T-helper 1 cell treated with Interleukin-12 subunit alpha and Interleukin-12 subunit beta and Interleukin-4 antibody, amounts not matched to agents 30 ng/mL and 1 ng/mL, for 36 hours (primary cell): ENCODE results near the gene MX1. TPM values are rescaled to one million over a fixed set of nuclear protein-coding genes. Genes with fewer than 3 reads are reported as not detected.

ENCODE experiments used
- intact Hi-C: fragments of 100-400 bp; cut with micrococcal nuclease; formaldehyde crosslinking; loops from one replicate; pipeline ENCODE4 v1.15.1; 2024
- total RNA-seq: library from RNA; stranded (reverse); gene quantifications from 2 replicates; pipeline ENCODE4 v1.2.3, GENCODE V29; 2022

Gene MX1, protein sequence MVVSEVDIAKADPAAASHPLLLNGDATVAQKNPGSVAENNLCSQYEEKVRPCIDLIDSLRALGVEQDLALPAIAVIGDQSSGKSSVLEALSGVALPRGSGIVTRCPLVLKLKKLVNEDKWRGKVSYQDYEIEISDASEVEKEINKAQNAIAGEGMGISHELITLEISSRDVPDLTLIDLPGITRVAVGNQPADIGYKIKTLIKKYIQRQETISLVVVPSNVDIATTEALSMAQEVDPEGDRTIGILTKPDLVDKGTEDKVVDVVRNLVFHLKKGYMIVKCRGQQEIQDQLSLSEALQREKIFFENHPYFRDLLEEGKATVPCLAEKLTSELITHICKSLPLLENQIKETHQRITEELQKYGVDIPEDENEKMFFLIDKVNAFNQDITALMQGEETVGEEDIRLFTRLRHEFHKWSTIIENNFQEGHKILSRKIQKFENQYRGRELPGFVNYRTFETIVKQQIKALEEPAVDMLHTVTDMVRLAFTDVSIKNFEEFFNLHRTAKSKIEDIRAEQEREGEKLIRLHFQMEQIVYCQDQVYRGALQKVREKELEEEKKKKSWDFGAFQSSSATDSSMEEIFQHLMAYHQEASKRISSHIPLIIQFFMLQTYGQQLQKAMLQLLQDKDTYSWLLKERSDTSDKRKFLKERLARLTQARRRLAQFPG
- total RNA-seq, result 368 and 375 TPM in 2 replicates

DNA sequence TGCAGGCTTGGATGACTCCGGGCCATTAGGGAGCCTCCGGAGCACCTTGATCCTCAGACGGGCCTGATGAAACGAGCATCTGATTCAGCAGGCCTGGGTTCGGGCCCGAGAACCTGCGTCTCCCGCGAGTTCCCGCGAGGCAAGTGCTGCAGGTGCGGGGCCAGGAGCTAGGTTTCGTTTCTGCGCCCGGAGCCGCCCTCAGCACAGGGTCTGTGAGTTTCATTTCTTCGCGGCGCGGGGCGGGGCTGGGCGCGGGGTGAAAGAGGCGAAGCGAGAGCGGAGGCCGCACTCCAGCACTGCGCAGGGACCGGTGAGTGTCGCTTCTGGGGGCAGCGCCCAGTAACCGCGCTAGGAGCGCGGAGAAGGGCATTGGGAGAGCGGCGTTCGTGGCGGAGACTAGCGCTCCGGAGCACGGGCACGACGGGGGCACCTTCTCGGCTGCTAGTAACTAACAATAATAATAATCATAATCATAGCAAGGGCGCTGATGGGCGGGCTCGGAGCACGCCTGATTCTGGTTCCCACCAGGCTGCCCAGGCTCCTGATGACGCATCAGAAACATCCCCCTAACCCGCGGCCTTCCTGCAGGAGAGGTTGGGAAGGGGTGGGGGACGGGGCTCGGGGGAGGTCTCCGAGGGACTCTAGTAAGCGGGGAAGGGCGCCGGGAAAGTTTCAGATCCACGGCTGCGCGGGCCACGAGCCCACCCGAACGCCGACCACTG, at the start of gene MX1:
Gene MX1, plus strand, starts transcription at position 286 of the 722 bp plus-strand sequence. CDS start 5,832 bp downstream, outside the sequence.
- intact Hi-C loops, result loop anchor here (1.0 to 10.0 kb wide), 7 partner anchors 55 to 979 kb away; partner anchors contain the start of genes BACE2, MX2 and UBASH3A

DNA sequence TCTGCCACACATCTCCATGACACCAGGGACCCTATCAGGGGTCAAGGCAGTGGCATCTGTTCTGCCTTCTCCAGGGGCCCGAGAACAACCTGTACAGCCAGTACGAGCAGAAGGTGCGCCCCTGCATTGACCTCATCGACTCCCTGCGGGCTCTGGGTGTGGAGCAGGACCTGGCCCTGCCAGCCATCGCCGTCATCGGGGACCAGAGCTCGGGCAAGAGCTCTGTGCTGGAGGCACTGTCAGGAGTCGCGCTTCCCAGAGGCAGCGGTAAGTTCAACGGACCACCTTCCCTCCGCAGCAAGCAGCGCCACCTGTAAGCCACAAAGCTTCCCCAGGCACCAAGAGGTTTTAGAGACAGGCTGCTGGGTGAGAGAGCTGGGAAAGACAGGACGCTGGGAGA, 48.3 kb upstream of the MX1 start:
- intact Hi-C loops, result no loop called here

DNA sequence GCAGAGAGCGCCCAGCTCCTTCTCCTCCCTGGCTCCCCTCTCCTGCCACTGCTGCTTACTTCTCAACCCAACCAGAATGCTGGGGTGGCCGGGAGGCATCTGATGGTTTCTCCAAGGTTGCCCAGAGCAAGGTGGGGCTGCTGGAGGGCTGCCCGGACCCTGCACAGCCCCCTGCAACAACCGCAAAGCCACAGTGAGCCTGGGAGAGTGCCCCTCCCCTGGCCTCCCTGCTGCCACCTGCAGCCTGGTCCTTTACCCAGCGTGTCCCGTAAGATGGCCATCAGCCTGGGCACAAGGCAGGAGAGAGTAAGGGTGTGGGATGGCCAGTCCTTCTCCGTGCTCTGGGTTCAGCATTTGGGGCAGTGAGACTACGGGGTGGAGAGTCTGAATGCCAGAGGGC, 47.2 kb upstream of the MX1 start:
- intact Hi-C loops, result no loop called here

DNA sequence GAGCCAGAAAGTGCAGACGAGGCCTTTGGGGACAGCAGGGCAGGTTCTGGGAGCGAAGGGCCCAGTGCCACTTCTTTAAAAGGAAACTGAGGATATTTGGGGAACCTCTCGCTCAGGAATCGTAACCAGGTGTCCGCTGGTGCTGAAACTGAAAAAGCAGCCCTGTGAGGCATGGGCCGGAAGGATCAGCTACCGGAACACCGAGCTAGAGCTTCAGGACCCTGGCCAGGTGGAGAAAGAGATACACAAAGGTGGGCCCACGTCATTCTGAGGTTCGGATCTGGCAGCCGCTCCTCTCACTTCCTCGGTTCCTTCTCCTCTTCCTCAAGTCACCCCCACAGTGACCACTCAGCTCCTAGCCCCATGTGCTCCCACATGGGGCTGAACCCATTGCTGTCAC, 46.1 kb upstream of the MX1 start:
- intact Hi-C loops, result no loop called here

DNA sequence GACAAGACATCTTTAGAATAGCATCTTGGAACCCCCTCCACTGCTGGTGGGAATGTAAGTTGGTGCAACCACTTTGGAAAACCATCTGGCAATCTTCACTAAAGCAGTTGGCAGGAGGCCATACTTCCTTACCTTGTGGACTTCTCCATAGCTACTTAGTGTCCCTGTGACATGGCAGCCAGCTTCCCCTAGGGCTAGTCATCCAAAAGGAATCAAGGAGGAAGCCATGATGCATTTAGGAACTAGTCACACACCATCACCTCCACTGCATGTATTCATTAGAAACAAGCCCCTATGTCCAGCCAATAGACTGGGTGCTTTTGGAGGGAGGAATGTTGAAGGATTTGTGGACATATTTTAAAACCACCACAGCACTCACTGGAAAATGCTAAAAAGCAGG, 44.3 kb upstream of the MX1 start:
- intact Hi-C loops, result no loop called here

DNA sequence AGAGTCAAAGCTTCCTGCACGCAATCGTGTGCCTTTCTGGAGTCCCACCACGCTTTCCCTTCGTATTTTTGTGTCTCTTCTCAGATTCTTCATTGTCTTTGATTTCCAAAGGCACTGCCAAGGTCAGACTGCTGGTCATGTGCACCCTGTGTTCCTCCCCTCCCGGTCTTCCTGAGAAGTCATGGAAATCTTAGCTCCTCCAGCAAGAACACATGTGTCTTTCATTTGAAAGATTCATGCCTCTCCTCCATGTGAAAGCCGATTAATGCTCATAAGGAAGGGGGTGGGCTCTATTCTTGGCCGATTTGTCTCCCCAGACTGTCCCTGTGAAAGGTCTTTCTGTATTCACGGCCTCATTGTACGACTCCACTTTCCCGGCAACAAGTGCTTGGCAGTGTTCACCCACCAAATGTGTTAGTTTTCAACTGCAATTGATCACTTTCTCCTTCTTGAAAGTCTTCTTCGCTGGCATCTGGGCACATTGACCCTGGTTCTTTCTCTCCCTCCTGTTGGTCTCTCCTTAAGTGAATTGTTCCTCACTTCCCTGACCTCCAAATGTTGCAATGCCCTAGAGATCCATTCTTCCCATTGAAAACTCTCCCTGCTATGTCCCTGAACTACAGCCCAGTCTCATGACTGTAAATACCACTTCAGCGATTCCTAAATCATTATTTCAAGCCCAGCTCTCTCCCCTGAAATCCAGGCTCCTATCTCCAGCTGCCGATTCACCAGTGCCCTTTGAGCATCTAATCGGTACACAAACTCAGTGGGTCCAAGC, 38.8 kb upstream of the MX1 start:
- intact Hi-C loops, result no loop called here

DNA sequence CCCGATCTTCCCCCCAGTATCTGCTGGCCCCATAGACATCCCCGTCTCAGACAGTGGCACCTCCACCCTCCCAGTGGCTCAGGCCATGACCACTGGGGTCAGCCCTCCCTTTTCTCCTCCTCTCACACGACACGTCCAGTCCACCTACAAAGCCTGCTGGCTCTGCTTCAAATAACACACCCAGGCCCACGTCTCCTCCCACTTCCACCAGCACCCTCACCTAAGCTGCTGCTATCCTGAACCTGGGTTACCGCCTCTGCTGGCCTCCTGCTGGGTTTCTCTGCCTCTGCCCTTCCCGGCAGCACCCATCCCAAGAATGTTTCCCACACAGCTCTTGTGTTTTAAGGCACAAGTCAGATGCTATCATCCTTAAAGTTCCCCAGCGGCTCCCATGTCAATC, 38.2 kb upstream of the MX1 start:
- intact Hi-C loops, result no loop called here

DNA sequence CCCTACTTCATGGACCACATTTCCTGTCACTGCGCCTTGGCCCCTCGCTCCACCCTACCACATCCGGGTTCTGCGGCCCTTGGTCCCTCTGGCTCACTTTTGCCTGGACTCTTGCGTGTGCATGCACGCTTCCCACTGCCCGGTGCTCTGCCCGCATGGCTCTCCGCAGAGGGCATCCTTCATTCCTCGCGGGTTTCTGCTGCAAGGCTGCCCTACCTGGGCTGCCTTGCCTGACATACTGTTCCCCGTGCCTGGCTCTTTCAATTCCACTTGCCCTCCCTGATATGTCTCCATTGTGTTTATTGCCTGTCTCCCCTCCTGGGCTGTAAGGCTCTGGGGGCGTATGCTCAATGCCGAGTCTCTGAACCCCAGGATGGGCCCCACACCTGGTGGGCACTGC, 37.8 kb upstream of the MX1 start:
- intact Hi-C loops, result no loop called here

DNA sequence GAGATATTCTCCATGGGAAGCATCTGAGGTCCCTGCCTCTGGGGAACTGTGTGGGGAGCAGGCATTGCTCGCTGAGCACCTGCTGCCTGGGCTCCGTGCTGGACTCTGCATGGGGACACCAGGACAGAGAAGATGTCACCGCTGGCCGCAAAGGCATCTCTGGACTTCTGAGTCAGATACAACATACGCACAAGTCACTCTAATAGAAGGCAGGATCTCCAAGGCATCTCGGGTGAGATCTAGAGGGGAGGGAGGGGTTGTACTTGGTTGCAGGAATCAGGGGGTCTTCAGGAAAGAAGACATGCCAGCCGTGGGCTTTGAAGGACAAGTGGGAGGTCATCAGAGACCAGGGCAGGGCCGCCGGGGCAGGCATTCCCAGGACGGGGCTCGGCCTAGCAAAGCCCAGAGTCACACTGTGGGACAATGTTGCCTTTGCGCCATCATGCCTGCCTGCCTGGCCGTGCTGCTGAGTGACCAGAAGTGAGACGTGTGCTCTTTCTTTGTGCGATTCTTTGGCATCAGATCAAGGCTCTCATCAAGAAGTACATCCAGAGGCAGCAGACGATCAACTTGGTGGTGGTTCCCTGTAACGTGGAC, 35.9 kb upstream of the MX1 start:
- intact Hi-C loops, result no loop called here

DNA sequence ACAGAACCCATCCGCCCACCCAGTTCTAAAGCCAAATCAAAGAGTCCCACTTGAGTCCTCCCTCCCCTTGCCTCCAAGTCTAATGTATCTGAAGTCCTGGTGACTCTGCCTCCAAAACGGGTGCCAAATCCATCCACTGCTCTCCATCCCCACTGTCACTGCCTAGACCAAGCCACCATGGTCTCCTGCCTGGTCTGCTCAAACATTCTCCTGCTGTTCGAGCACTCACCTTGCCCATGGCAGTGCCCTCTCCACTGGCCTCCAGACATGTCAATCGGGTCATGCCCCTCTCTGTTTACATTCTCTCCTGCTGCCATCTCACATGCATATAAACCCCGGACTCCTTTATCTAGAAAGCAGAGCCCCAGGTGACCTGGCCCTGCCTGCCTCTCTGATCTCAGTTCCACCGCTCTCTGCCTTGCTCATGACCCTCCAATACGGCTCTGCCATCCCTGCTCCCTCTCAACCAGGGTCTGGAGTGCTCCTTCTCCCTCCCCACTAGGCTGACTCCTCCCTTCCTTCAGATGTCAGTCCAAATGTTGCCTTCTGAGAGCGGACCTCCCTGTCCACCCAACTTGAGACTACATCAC, 32.1 kb upstream of the MX1 start:
- intact Hi-C loops, result no loop called here

DNA sequence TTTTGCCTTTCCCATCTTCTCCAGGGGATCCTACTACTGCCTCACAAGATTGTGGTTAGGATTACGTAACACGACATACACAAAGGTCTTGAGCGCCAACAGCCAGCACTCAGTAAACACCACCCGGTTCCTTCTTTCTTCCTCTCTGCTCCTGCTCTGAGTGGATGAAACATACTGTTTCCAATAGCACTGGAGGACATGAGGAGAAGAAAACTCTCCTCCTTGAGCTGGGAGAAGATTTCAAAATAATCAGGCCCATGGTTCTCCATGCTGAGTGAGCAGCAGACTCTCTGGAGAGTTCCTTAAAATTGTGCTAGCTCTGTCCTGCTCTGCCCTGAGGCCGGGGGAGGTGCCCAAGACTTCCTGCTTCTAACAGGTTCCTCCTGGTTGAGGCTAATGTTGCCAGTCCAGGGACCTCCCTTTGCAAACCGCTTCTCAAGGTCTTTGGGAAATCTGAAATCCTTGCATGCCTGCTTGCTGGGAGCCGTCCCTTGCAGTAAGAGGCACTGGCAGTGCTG, 29.4 kb upstream of the MX1 start:
- intact Hi-C loops, result no loop called here

DNA sequence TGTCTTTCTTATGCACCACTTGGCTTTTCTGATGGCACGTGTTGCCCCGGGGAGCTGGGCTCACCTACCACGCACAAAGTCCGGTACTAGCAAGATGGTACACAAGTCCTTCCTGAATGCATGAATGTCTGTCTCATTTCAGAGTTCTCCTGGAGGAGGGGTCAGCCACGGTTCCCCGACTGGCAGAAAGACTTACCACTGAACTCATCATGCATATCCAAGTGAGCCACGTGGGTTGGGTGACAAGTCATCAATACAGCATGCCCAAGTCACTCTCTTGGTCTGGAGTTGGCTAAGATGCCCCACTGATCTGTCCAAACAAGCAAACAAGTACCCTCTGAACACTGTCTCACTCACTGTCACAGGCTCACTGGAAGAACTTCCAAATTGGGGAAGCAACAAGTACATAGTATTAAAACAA, 28.6 kb upstream of the MX1 start:
- intact Hi-C loops, result no loop called here

DNA sequence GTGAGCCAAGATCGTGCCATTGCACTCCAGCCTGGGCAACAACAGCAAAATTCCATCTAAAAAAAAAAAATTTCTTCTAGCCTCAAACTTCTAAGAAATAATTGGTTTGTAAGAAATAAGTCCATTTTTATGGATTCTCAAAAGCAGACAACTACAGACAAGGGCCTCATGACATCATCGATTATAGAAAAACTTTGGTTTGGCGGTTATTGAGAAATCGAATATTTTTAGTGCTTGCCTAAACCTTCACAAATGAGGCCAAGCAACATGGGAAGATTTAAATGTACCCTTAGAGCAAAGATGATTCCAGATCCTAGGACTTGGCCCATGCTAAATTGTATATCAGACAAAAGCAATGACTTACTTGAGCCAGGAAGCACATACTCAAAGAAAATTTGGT, 27.8 kb upstream of the MX1 start:
- intact Hi-C loops, result no loop called here

DNA sequence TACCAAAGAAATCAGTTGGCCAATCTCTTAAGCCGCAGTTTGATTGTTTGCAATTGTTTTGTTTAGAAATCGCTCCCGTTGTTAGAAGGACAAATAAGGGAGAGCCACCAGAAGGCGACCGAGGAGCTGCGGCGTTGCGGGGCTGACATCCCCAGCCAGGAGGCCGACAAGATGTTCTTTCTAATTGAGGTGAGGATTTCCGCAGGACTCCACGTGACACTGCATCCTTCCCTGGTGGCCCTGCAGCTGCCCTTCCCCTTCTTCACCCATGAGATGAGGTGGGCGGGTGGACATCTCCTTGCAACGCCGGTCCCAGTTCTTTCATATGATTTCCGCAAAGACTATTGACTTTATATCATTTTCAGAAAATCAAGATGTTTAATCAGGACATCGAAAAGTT, 27.2 kb upstream of the MX1 start:
- intact Hi-C loops, result no loop called here

DNA sequence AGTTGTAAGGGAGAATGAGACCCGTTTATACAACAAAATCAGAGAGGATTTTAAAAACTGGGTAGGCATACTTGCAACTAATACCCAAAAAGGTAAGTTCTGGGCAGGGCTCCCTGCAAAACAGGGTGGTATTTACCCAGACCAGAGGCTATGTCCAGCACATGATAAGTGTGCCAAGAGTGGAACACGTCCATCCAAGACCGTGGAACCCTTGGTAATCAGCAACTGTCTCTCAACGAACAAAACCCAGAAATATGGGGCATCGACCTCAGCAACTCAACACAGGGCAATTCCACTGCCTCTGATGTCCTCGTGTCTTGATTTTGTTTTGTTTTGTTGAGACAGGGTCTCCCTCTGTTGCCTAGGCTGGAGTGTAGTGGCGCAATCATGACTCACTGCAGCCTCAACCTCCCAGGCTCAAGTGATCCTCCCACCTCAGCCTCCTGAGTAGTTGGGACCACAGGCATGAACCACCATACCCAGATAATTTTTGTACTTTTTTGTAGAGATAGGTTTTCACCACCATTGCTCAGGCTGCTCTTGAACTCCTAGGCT, 26.7 kb upstream of the MX1 start:
- intact Hi-C loops, result no loop called here

DNA sequence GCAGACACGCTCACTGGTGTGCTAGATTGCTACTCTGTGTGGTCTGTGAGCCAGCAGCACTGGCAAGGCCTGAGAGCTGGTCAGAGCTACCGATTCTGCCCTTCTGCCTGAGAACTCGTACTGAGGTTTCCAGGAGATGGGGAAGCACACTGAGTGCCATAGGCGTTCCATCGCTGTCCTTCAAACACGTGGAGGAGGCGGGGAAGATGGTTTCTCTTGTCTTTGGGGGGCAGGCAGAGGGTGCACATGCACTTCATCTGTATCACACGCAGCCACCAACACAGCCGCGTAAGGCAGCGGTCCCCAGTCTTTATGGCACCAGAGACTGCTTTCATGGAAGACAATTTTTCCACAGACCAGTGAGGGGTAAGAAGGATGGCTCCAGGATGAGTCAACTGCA, 23.8 kb upstream of the MX1 start:
- intact Hi-C loops, result no loop called here

DNA sequence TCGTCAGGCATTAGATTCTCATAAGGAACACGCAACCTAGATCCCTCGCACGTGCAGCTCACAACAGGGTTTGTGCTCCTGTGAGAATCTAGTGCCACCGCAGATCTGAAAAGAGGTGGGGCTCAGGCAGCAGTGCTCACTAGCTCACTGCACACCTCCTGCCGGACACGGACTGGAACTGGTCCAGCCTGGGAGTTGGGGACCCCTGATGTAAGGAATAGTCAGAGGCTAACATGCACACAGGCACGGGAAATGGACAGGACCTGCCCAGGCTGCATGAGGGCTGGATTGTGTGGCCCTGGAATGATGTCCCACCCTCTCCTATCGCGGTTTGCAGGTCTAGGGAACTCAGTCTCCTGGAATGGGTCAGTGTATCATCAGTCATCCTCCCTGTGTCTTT, 23.2 kb upstream of the MX1 start:
- intact Hi-C loops, result no loop called here

DNA sequence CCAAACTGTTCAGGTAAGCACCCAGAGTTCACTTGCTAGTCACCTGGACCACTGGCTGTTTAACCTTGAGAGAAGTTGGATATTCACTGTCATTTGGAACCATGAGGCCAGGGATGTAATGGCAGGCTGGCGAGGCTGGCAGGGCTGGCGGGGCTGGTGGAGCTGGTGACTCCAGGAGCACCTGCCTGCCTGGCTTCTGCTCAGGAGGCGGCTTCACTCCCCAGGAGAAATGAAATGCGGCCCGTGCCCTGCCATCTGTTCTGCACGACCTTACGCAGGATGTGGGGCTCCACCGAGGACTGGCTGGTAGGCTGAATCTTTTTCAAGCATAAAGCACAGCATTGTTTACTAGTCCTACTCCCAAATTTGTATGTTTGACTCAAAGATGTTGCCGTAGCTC, 22.7 kb upstream of the MX1 start:
- intact Hi-C loops, result no loop called here

DNA sequence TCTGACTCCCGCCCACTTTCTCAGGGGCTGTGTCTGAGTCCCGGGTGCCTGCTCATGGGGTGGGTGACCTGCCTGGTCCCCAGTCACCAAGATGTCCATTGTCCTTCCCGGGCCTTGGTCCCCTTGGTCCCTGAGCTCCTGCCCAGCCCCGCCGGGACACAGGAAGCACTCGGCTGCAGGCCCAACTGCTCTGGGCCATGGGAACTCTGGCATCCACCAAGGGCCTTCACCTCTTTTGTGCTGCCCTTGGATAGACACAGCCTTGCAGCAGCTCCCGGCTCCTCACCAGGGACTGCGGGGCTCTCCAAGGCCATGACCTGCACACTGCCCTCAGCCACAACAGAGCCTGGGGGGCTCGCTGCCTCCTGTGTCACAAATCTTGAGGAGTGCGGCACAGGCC, 22.1 kb upstream of the MX1 start:
- intact Hi-C loops, result no loop called here

DNA sequence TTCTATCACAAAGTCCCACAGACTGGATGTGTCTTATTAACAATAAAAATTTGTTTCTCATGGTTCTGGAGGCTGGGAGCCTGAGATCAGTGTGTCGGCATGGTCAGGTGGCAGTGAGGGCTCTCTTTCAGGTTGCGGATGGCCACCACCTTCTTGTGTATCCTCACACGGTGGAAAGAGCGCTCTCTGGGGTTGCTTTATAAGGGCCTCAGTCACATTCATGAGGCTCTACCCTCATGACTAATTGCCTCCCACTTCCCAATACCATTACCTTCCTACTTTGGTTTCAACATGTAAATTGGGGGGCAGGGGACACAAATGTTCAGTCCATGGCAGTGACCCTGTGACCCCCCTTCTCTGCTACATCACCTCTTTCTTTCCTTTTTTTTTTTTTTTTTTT, 20.7 kb upstream of the MX1 start:
- intact Hi-C loops, result no loop called here
